Stimulated activated CD4-positive, alpha-beta T cell treated with anti-CD3 and anti-CD28 coated beads, Interleukin-2, amount 100 ng/mL, for 4 hours (primary cell): ENCODE data around the gene LRRC15.
A peak's percentile ranks its signal among the peaks of the same experiment; 100 is the strongest.

Experiments used
- DNase-seq: peaks from one replicate; pipeline ENCODE4 v3.0.0-alpha.2; 2020; ENCODE audit warnings: low read depth

LRRC15 gene

DNA sequence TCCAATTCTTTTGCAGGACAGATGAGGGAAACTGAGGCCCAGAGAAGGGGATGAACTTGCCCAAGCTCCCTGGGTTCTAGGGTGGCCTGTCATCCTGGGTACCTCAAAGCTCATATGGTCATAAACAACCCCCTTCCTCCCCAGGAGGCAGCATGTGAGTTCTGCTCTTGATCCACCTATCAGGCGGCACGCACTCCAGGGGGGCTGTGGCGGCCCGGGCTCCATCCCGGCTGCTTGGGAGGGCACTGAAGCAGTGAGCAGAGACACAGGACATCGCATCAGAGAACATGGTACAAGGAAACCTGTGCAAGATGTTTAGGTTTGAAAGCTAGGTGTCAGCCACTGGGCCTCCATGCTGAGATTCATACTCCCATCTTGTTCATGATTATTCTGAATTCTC, 52.6 kb downstream of the LRRC15 start:
- DNase-seq, result no peak

DNA sequence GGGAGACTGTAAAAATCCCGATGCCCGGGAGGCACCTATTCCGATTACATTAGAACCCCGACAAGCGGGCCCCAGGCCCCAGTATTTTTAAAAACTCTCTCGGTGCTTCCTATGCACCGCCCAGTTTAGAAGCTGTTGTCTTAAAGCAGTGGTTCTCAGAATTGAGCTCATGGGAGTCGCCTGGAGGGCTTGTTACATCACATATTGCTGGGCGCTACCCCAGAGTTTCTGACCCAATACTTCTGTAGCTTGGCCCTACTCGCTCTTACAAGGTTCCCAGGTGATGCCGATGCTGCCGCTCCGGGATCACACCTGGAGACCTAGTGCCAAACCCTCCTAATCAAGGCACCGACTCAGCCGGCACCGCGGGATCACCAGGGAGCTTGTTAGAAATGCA, 53.6 kb downstream of the LRRC15 start:
- no peak for DNase-seq

DNA sequence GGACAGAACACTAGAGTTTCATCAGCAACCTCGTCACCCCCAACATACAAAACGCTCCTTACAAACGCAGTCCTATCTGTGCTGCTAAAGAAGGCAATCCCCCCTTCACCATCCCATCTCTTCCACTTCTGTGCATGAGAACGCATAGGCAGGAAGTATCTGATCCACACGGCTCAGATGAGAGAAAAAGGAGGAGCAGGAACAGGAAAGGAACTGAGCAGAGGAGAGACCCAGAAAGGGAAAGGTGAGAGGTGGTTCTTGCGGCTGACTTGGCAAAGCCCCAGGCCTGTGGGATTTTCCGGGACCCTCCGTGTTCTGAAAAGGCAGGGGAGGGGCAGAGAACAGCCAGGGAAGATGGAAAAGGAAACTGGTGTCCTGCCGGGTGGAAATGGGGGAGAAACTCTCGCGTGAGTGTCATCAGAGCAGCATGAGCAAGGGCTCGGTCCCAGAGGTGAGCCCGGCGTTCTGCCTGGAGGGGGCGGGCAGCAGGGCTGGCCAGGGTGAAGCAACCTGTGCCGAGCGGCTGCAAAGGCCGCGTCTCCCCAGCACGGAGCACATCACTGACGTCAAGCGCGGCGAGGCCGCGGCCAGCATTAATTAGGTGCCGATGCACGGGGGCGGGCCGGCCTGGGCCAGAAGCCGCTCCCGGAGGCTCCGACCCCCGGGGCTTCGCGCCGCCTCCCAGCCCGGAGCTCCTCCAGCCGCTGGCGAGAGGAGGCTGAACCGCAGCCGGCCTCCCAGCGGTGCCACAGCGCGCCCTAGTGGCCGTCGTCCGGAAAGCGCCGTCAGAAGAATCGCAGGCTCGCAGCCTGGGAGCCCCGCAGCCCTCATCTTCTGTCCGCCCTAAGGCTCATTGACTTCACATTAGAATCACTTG, 54.2 kb downstream of the LRRC15 start:
- DNase-seq, result peak; percentile 70

DNA sequence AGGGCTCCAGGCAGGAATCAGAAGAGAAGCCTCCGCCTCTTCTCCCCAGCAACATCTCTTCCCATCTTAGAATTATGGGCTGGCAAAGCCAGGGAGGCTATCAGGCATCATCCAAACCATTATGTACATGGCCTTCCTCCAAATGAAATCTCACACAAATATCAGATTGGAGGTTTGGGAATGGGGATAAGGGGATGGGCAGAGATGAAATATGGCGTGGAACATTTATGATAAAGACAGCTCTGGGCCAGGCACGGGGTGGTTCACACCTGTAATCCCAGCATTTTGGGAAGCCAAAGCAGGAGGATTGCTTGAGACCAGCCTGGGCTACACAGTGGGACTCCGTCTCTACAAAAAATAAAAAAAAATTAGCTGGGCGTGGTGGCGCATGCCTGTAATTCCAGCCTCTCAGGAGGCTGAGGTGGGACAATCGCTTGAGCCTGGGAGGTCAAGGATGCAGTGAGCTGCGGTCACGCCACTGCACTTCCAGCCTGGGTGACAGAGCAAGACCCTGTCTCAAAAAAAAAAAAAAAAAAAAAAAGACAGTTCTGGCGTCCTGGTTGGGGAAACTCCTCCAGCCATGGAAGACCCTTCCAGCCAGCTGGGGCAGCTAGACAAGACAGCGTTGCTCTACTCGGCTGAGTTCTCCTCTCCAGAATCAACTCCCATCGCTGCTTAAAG, 55.0 kb downstream of the LRRC15 start:
- DNase-seq, result no peak

DNA sequence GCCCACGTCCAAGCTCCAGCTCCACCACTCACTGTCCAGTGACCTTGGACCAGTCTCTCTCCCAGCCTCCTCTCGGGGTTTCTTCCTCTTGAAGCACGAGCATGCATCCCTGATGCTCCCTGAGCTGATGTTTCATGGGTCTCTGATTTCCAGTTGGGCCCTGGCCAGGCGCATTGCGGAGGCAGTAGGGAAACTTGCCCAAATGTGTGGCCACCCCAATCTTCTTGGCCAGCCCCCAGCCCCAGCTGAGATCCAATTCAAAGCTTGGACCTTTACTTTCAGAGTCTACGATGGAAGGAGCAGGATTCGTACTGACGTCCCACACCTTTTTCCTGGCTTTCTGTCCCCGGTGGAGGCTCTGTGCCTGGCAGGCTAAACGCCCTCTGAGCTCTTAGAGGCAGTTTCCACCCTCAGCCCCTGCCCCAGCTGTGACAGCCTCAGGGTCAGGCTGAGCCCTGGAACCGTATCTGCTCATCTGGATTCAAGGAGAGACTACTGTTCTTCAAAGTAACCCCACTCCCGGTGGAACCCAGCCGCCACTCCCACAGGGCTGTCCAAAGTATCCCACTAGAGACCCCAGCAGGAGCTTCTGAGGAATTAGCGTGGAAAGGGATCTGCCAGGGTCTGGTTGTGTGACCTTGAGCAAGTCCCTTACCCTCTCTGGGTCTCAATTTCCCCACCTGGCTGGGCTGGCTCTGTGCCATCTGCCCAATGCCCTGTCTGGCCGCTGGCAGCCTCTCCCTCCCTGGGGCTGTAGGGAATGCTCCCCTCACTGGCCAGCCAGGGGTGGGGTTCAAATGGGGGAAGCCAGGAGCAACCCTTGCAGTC, 55.8 kb downstream of the LRRC15 start:
- DNase-seq, result no peak

DNA sequence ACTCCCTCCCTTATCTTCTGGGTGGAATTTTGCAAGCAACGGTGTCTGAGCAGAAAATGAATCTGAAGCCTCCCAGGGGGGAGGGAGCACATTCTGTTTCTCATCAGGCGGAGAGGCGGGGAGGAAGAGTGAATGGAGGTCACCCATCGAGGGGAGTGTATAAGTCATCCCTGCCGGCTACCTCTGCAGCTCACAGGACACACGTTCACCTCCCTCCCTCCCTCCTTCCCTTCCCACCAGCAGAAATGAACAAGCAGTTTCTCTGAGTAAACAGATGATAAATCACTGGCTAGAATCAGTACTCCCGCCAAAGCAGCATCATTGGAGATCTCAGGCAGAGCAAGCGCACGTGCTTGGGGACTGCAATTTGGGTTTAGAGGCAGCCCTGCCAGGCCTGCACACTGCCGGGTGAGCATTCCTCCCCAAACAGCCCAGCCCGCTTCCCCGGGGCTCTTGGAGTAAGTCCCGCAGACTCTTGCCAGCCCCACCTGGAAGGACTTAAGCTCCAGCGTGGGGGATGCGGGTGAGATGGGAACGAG, 56.7 kb downstream of the LRRC15 start:
- no peak for DNase-seq

DNA sequence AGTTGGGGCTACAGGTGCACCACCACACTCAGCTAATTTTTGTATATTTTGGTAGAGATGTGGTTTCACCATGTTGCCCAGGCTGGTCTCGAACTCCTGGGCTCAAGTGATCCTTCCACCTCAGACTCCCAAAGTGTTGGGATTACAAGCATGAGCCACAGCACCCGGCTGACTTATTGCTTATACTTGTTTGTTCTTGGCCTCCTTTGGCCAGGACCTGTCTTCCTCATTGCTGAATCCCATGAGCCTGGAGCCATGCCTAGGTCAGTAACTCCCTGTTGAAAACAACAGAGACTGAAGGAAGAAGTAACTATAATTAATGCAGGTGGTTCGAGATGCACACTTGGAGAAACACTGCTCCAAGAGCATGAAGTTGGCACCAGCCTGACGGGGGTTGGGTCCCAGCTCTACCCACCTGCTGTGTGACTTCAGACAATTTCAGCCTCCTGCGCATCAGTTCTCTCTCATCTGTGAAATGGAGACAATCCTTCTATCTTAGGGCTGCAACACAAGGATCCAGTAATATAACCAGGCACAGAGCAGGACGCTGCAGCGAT, 57.3 kb downstream of the LRRC15 start:
- no peak for DNase-seq

DNA sequence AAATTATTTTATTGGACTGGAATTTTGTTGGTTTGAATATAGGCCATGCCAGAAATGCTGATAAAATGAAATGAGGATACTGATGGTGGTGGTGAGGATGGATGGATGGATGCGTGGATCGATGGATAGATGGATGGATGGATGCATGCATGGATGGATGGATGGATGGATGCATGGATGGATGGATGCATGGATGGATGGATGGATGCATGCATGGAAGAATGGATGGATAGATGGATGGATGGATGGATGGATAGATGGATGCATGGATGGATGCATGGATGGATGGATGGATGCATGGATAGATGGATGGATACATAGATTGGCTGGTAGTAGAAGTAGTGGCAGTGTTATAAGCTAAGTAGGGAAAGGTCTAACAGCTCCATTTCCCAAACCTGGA, 58.5 kb downstream of the LRRC15 start:
- DNase-seq, result no peak

DNA sequence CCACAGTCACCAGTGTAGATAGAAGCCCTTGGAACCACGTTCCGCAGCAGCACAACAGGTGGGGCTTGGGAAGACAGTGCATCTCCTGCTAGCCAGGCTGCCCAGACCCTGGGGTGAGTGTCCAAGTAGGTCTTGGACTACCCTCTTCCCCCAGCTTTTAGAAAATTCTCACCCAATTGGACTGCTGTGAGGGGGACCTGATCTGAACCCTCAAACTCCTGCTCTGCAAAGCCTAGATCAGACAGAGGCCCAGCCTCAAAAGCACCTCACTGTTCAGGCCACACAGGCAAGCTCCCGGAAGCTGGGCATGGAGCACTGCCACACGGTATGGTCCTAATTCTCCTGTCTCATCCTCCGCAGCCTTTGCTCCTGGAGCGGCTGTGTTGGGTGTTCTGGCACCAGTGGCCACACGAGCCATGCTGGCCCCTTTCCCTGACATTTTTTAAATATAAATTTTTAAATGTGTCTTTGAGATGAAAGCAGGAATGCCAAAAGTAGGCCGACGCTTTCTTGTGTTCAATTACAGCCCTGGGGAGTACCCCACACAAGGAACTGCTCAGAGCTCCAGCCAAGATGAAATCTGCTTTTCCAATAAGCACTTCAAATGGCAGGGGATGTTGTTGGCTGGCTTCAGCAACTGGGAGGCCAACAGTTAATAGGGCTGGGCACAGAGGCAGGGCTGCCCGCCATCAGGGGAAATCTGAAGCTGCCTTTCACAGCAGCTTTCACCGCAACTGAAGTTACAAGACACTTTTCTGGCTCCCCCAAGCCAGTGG, 59.3 kb downstream of the LRRC15 start:
- no peak for DNase-seq

DNA sequence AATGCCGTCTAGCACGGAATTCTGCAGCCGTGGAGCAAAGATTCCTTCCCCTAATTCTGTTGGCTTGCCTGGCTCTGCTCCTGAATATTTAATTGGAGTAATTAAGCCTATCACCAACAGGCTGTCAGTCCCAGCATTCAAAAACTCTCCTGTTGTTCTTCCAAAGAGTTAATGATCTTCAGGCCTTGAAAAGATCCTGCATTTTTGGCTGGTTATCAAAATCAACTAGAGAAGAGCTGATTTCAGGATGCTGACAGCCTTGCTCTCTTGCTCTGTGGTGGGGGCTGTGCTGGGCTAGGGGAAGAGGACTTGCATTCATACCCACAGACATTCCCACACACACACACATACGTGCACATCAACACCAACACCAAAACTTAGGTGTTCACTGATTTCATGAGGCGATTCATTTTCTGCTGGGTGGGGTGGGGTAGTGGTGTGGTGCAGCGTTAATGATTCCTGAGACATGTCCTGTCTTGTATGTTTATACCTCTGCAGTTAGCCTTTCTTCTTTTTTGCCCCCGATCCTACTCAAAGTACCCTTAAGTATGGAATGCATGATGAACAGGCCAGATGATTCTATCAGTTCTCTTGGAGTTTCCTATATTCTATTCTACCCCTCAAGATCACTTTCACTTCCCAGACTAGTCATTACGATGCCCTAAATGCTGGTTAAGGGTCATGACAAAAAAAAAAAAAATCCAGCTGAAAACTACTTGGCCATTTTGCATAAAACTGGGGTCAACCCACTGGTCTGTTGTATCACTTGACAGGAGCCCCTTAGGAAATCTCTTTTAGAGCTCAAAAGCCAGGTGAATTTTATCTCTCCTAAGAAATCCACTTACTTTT, 60.7 kb downstream of the LRRC15 start:
- no peak for DNase-seq

DNA sequence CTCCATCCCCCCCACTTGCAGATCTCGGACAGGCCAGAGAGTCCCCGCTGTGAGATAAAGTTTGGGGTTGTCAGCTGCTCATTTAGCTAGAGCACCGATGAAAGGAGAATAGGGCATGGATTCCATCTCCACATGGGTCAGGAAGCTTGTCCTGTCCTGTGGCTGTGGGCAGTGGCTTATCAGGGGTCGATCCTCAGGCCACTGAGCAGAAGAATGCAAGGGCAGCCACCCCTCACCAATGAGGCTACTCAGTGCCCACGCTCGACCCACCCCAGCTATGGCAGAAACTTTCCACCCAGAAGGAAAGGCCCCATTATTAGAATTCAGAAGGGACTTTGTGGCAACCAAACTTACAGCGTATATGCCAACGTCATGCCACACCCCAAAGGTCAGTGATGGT, 61.7 kb downstream of the LRRC15 start:
- no peak for DNase-seq

DNA sequence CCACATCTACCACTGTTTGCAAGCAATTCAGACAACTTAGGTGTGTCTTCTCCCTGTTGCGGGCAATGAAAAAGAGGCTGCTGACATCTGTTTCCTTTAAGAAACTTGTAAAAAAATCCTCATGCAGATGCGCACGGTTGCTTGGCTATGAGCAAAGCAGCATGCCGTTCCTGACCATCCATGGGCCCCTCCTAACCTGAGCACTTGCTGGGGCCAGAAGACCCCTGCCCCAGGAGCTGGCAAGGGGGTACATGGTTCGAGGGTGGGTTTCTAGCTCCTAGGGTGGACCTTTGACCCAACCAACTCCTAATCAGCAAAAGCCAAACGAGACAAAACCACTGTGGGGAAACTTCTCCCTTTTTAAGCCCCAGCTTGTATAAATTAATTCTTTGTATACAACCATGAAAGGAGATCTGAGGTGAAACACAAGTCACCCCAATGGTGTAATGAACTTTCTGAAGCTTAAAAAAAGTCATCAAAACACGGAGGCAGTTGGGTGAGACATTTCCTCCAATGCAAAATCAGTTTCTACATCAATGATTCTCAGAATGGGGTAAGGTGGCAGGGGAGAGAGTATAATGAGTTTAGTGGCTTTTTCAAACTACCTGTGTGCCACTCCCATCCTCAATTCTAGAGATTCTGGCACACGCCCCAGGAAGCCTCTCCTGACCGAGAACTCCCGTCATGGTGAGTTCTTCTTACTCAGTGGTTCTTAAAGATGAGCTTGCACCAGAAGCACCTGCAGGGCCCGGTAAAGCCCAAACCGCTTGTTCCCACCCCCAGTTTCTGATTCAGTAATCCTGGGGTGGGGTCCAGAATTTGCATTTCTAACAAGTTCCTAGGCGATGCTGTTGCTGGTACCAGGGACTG, 62.5 kb downstream of the LRRC15 start:
- no peak for DNase-seq

DNA sequence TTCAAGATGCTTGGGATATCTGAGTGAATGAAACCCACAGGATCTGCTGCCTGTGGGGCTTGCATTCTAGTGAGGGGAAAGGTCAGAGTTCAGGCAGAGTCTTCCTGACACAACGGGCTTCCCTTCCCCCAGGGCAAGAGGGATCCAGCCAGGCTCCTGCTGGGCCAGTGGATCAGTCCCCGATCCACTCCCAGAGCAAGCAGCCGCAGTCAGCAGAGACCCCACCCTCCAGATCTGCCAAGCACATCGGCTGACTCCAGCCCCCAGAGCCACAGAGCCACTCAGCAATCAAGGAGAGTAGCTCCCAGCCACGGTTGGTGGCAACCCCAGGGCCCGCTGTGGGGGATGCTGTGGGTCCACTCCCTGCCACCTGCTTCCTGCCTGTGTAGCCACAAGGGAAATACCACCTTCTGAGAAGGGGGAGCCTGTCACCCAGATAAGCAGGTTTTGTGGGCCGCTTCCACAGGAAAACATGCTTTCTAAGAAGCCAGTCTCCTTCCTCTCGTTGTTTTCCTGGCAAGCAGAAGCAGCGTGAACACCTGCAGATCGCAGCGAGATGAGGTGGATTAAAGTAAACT, 63.3 kb downstream of the LRRC15 start:
- DNase-seq, result peak; percentile 13

DNA sequence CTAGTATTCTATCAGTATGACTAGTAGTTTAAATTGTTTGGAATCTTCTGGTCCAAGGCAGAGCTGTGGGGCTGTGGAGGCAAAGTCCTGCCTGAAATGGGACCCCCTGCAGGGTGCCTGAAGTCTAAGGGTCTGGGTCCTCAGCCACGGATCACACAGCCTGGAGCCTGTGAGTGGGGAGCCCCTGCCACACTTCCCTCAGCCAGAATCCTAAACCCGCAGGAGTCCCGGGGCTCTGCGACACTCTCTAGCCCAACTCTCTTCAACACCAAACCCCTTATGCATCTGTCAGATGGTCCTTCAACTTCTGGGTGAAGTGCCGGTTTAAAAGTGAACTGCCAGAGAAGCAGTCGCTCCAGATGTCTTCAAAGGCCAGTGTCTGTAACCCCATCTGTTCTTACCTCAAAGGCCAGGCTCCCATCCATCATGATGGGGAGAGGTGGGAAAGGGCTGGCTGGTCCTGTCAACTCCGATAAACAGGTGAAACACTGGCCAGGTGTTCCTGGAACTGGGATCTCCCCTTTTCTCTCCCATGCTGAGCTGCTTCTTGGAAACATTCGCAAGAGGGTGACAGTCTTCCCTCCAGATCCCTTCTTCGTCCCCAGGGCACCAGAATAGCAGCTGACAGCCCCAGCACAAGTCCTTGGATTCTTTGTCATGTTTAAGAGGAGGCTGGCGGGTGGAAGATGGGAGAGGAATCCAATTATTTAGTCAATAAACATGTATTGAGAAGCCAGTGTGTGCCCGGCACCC, 64.0 kb downstream of the LRRC15 start:
- DNase-seq, result no peak
